GM18499 (cell line): ENCODE measurements around the gene FGF5.
A peak's percentile ranks its signal among the peaks of the same experiment; 100 is the strongest.

ENCODE experiments used
- ATAC-seq: cut with Tn5 transposase; IDR thresholded peaks from one replicate; pipeline ENCODE4 v1.9.1; 2021; ENCODE audit warnings: moderate number of reproducible peaks; ENCODE audit not compliant: insufficient read depth, unreplicated experiment

Gene FGF5

DNA sequence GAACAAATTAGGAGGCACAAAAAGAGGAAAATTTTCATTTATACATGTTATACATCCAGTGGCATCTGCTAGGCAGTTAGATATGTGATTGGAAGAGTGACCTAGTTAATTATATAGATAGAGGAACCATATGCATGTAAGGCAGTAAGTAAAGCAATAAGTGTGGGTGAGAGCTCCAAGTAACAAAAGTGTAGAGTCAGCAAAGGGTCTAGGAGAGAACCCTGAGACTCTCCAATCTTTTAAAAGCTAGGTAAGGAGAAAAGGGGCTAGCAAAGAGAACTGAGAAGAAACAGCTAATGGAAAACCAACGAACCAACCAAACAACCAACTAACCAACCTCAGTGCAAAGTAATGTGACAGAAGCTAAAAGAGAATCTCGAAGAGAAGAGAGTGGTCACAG, 65.2 kb downstream of the FGF5 start:
- no peak for ATAC-seq

DNA sequence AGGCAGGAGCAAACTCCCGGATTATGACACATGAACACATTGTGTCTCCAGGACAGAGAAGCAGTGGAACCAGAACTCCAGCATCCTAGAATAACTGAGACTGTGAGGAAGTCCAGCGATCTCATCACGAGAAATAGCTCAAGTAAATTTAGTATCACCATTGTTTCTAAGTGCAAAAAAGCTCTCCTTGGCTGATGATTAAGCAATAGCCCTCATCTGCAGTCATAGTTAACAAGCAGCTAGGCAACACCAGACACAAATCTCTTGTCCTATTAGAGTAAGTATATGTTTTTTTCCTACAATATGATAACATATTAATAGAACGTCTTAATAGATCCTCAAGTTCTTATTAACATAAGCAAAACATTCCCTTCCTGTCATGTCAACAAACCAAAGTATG, 66.7 kb downstream of the FGF5 start:
- no peak for ATAC-seq

DNA sequence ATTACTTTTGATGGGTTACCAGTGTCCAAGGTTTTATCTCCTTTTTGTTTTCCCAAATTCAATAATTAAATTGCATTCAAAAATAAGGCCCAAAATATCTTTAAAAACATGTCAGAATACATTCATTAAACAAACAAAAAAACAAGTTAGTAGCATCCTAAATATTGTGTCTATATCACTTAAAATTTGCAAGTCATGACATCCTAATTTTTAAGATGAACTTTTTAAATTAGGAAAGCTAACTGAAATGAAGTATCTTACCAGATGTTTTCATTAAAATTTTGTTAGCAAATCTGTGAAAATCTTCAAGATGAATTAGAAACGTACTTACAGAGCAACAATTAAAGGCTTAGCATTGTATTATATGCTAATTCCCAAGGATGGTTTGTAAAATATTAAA, 68.1 kb downstream of the FGF5 start:
- no peak for ATAC-seq

GRCh38 chr4:80335226-80335553, 68.7 kb downstream of the FGF5 start:
- ATAC-seq = no peak

GRCh38 chr4:80335554-80336358, 69.3 kb downstream of the FGF5 start, which contains the start of gene CFAP299:
Gene CFAP299, plus strand, starts transcription at chr4:80335730.
- peak; percentile 93 for ATAC-seq

DNA sequence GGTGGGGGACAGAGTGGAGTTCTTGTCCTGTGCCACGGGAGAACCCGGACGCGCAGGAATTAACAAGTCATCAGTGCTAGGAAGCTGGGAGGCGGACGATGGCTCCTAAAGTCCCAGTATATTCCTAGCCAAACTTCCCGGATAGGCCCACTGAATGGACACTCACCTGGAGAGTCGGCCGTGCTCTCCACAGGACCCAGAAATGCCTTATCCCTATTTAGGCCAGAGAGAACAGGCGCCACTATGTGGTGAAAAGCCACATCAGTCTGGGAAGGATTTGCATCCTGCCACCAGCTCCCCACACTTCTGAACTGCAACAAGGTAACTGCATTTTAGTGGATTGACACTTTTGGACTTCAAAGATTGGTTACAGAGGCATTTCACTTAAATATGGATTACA, 70.1 kb downstream of the FGF5 start:
- ATAC-seq = no peak

- no peak for ATAC-seq
Observed at GRCh38 chr4:80340036-80340435, 73.6 kb downstream of the FGF5 start.
